GM12864 (cell line): Measurements from ENCODE around the gene SETD5.
A peak's percentile ranks its signal among the peaks of the same experiment; 100 is the strongest.

ENCODE experiments used
- DNase-seq: peaks from one replicate; pipeline ENCODE4 v3.0.0-alpha.2; 2011; ENCODE audit warnings: low read depth
- H3K4me3 ChIP-seq: 2 replicates; pipeline ENCODE4 v1.5.1; 2011; ENCODE audit warnings: mild to moderate bottlenecking, low read depth, low read length, control low read depth
- CTCF ChIP-seq: IDR thresholded peaks from 2 replicates; pipeline ENCODE4 v1.5.1; 2011; ENCODE audit warnings: low read depth, mild to moderate bottlenecking, moderate library complexity, low read length, control low read depth, inconsistent platforms; ENCODE audit errors: missing control alignments

SETD5 gene

DNA sequence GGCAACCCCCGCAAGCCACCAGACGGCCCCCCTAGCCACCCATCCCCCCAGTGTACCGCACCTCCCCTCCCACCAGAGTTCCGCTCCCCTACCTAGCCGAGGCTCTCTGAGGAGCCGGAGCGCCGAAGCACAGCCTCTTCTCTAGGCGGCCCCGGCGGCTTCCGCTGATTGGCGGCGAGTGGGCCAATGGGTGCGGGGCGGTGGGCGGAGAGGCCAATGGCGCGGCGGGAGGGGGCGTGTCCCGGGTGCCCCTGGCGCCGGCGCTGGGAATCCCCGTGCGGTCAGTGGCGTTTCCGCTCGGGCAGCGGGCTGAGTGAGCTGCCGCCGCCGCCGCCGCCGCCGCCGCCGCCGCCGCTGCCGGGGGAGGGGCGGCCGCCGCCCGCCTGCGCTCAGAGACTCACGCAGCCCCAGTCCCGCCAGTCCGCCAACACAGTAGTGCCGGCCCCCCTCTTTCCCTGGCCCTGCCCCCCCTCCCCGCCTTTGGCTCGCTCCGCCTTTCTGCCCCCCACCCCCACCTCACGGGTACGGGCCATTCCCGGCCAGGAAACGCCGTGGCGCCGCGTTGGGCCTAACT, at the start of gene SETD5:
TSS of gene SETD5 (plus strand) at position 284 of the 574 bp plus-strand sequence. CDS start 31,324 bp downstream, outside the sequence.
- H3K4me3 ChIP-seq = peak within 1 kb of the TSS; percentile 100
- DNase-seq = peak; percentile 81
- no peak for TF ChIP-seq CTCF

DNA sequence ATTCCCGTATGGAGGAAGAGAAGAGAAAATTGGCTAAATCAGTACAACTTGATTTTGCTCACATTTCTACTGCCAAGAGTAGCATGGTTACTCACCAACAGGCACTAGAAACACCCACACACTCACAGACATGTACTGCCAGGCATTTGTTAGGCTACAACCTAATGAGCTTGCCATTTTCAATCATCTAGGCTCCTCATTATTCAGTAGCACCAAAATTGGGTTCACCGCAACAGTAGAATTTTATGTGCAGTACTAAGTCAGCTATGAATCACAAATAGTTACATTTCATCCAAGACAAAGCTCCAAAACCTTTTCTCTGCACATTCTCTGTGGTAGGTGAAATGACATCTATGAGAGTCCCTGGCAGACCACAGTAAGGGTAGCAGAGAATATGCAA, 49.5 kb upstream of the SETD5 start:
- H3K4me3 ChIP-seq = no peak overlapping the region
- DNase-seq = no peak
- no peak for TF ChIP-seq CTCF

DNA sequence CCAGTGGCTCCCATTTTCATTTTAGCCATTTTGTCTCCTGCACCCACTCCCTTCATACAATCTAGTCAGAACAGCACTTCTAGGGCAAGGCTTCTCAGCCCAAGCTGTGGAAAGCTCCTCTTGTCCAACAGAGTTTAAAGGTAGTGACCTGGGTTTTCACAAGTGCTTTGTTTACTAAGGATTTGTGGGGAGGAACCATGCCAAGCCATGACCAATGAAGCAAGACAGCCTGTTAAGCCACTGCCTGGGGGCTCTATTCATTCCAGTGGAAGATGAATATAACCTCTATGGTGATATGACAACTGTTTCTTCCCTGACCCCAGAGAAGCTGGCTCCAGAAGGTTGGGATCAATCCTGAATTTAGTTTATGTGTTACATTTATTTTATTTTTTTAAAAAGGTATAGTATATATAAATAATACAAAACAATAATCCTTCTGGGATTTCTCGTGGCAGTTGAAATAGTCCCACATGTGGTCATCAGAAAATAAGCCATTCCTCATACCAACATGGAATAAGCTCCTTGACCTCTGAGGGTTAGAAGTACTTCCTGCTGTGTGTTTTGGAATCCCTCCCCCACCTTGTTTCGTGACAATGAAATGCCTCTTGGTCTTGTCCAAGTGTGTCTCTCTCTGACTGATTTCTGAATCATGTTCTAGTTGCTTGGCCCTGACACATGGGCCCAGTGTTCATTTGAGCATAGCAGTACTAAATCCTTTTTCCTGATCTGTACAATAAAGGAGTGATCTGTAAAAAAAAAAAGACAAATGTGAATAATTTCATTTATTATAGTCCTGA, 47.9 kb upstream of the SETD5 start:
- DNase-seq = peak; percentile 10
- H3K4me3 ChIP-seq = no peak overlapping the region

GRCh38 chr3:9351709-9352126, 45.7 kb upstream of the SETD5 start:
- no peak for TF ChIP-seq CTCF
- DNase-seq = no peak
- H3K4me3 ChIP-seq = no peak overlapping the region

More for the DNA sequence above, 47.9 kb upstream of the SETD5 start:
- TF ChIP-seq CTCF = no peak

DNA sequence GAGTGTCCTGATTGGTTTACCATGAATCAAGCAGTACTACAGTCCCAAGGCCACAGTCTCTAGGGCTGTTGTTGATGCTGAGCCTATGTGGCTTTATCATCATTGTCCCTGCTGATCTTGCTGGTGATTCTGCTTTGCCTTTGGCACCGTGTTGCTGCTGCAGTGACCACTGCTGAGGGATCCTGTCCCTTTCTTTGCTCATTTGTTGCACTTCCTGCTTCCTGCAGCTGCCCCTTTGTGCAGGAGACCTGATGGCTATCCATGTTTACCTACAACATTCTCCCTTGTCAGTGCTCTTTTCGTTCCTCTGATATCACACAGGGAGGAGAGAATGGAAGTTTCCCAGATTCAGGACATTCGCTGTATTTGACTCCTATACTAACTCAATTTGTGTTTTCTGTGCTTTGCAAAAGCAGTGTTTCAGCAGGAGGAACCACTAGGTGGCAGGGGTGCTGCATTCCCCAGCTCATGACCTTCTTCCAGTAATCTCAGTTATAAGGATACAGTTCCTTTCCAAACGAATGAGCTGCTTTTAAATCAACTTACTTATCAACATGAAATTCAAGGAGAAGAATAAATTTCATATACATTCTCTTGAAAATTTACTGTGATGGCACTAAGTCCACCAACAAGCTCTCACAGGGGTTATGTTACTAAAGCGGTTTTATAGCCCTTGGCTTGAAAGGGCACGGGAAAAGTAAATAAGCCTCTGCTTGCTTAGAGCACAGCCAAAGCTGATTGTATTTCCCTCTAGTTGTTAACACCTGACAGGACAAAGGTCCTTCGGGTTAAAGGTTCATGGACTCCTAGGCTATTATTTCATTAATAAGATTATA, 44.3 kb upstream of the SETD5 start:
- TF ChIP-seq CTCF = peak; percentile 89
- peak; percentile 33 for DNase-seq
- no peak overlapping the region for H3K4me3 ChIP-seq

DNA sequence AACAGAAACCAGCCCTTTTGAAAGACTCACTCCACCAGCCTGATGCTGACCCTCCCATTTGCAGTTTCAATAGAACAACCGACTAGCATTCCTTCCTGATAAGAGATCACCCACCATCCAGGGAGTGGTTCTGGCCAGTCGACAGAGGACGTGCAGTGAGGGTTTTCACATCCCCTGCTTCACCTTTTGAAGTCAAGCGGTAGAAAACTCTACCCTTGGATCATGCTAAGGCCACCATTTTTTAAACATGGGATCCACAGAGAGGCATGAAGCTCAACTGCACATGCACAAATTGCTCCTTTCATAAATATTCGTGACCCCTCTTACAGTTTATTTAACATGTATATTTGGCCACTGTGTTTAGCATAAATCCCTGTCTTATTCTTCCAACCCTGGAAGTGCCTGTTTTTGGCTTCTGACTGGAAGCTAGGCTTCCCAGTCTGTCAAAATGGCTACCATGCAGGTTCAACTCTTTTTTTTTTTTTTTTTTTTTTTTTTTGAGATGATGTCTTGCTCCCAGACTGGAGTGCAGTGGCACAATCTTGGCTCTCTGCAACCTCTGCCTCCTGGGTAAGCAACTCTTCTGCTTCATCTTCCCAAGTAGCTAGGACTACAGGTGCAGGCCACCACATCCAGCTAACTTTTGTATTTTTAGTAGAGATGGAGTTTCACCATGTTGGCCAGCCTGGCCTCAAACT, 35.6 kb upstream of the SETD5 start:
- peak overlapping the region; percentile 82 for H3K4me3 ChIP-seq
- DNase-seq = no peak
- TF ChIP-seq CTCF = no peak
